ENCODE results near the gene TRAF2. TPM values are rescaled to one million over a fixed set of nuclear protein-coding genes. Genes with fewer than 3 reads are reported as not detected.

TRAF2 gene
- total and polyA plus RNA-seq, 2 of the 8 experiments (the other 6 are each of a cell fraction or from before 2014, with no cell fraction given): 26.9 to 50.2 TPM

DNA sequence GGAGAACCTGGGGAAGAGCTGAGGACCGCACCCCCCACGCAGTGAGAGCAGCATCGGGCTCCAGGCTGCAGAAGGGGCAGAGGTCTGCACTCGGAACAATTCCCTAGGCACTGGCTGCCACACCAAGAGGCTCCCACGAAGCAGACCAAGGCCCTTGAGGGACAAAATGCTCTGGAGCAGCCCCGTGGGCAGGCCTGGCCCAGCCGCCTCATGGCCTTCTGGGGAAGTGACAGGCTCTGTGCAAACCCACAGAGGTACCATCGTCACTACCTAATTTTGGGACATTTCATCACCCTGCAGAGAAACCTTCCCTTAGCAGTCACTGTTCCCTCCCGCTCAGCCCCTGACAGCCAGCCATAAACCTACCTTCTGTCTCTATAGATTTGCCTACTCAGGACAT lies 42.3 kb downstream of the TRAF2 start:
- 88% methylated on average over 9 of the region's 9 CpGs; no CpG with 5 or more reads in 1 of the 2 experiments for WGBS, 2 experiments (ENCODE audit: extremely low coverage in 1 of 2, insufficient coverage in 1 of 2, insufficient read length in 1 of 2, insufficient replicate concordance in 2 of 2, low coverage in 1 of 2, low lambda C conversion rate in 2 of 2, missing lambda C conversion rate in 1 of 2)
- Histone ChIP-seq H3K79me2 (ENCODE audit: control insufficient read depth in 1 of 2, insufficient read depth in 2 of 2, low read length in 2 of 2) (no peaks in the 10 kb centered on the region; a peak in 1 of 4 replicates), H3K4me3 (ENCODE audit: extremely low read depth in 1 of 4, insufficient read depth in 2 of 4, low read depth in 3 of 4, low read length in 4 of 4) (no peak overlapping the region), H2BK120ac (replicated peaks; ENCODE audit: low read depth, low read length) (no peak overlapping the region), H2AFZ (ENCODE audit: low read length) (no peak overlapping the region), H3K9ac (replicated peaks in 1 of 4; ENCODE audit: extremely low read depth in 1 of 4, low read depth in 3 of 4, low read length in 3 of 4) (no peak overlapping the region; a peak in 1 of 7 replicates), H2AK5ac (ENCODE audit: low read depth, low read length) (no peak overlapping the region), H2BK20ac (ENCODE audit: low read length) (no peak overlapping the region), H3K23me2 (ENCODE audit: low read depth, low read length) (no peaks in the 10 kb centered on the region), H3K9me3 (ENCODE audit: insufficient read depth in 2 of 2, low read depth in 1 of 2, low read length in 1 of 2) (no peaks in the 10 kb centered on the region), H3K4ac (replicated peaks; ENCODE audit: insufficient read length, low read depth, low read length) (no peak overlapping the region), H2BK15ac (ENCODE audit: low read length) (no peak overlapping the region), H3K79me1 (ENCODE audit: low read depth, low read length) (no peaks in the 10 kb centered on the region; the same call in 1 of the 2 replicates), H4K91ac (replicated peaks; ENCODE audit: insufficient read length, low read length) (no peak overlapping the region), H2BK12ac (ENCODE audit: low read depth, low read length) (no peak overlapping the region), H3K4me1 (replicated peaks in 1 of 4; ENCODE audit: control insufficient read depth in 3 of 4, insufficient read depth in 4 of 4, low read length in 3 of 4) (peaks cover 0 to 1% (median 0%) of the 10 kb centered on the region in 4 experiments; a peak in 1 of 7 replicates), H4K20me1 (replicated peaks in 1 of 2; ENCODE audit: control insufficient read depth in 1 of 2, insufficient read depth in 2 of 2, low read length in 2 of 2) (peaks cover 0 to 12% of the 10 kb centered on the region in 2 experiments), H3K27me3 (replicated peaks in 1 of 4; ENCODE audit: control insufficient read depth in 3 of 4, extremely low read depth in 1 of 4, insufficient read depth in 3 of 4, low read length in 3 of 4) (no peaks in the 10 kb centered on the region), H4K5ac (ENCODE audit: insufficient read length, low read depth, low read length) (no peak overlapping the region), H3K36me3 (ENCODE audit: control insufficient read depth in 2 of 4, insufficient read depth in 4 of 4, low read length in 3 of 4) (peaks cover 4 to 23% (median 17%) of the 10 kb centered on the region in 4 experiments; a peak in 7 of 8 replicates), H3K18ac (ENCODE audit: extremely low read depth, low read length) (no peak overlapping the region), H2BK5ac (ENCODE audit: low read depth, low read length) (no peak overlapping the region), H3K4me2 (ENCODE audit: insufficient read depth in 1 of 2, low read depth in 2 of 2, low read length in 2 of 2) (no peak overlapping the region), H3K14ac (ENCODE audit: insufficient read length) (no peak overlapping the region), H3K27ac (ENCODE audit: low read depth, low read length) (no peak overlapping the region), H3K23ac (ENCODE audit: insufficient read length) (no peak overlapping the region), H3K56ac (replicated peaks; ENCODE audit: insufficient read length, low read depth, low read length) (no peak overlapping the region), H4K8ac (ENCODE audit: extremely low read depth, insufficient read depth, low read length) (no peak overlapping the region)
- ChIA-PET CTCF (ENCODE audit: partially characterized antibody) (interaction anchor here (0.6 to 0.7 kb wide), 2 partner anchors 30 to 48 kb away, joined by 3 read pairs; no protein-coding TSS in a partner anchor), POLR2A (ENCODE audit: partially characterized antibody) (interaction anchor here (0.6 kb wide), 1 partner anchor 562 kb away, joined by 3 read pairs; no protein-coding TSS in a partner anchor)
- DNase-seq (ENCODE audit: low read depth in 1 of 2, low spot score in 2 of 2): no peak
- TF ChIP-seq, protein P1, sequence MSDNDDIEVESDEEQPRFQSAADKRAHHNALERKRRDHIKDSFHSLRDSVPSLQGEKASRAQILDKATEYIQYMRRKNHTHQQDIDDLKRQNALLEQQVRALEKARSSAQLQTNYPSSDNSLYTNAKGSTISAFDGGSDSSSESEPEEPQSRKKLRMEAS (IDR thresholded peaks at IDR 0.05): no peak
- TF ChIP-seq KDM1A (IDR thresholded peaks at IDR 0.05; ENCODE audit: borderline replicate concordance, low read length) (no peak), TBP (IDR thresholded peaks at IDR 0.05; ENCODE audit: low read depth, low read length) (no peak), EGR1 (IDR thresholded peaks at IDR 0.05; ENCODE audit: borderline replicate concordance, low read depth, low read length) (no peak), MAFK (IDR thresholded peaks at IDR 0.05; ENCODE audit: low read depth, low read length) (no peak), SUZ12 (IDR thresholded peaks at IDR 0.05; ENCODE audit: low read length) (no peak), SIX5 (IDR thresholded peaks at IDR 0.05; ENCODE audit: low read depth, low read length) (no peak)
- no peak for FAIRE-seq

All from H1 (cell line).